ENCODE measurements around the gene RAB11FIP3. TPM values are rescaled to one million over a fixed set of nuclear protein-coding genes. Genes with fewer than 3 reads are reported as not detected.

The RAB11FIP3 gene
- total and polyA plus RNA-seq, 4 donors: 22.0 to 68.8 (median 61.9) TPM

DNA sequence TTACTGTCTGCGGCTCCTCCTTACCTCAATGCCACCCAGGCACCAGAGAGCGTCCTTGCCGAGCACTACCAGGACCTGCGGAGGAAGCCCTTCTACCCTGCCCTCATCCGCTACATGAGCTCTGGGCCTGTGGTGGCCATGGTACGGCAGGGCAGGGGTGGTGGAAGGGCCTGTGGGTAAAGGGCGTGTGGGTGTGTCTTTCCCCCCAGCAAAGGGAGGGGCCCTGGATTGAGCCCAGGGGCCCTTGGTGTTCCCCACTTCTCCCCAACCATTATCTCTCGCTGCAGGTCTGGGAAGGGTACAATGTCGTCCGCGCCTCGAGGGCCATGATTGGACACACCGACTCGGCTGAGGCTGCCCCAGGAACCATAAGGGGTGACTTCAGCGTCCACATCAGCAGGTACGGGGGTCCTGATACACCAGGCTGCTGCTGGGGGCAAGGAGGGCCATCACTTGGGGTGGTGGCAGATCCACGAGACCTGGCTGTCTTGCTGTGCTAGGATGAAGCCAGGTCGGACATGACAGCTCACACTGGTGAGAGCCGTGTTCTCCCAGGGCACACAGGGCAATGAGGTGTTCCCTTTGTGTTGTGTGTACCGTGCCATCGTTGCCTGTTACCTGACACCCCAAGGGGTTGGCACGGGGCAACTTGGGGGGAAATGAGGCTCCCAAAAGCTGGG is 26.0 kb upstream of the RAB11FIP3 start:
- Histone ChIP-seq H3K4me1 (ENCODE audit: control insufficient read depth in 1 of 2, insufficient read depth in 2 of 2, low read length in 2 of 2) (no peaks in the 10 kb centered on the region), H3K4me3 (ENCODE audit: low read length in 2 of 2) (no peak overlapping the region), H3K36me3 (ENCODE audit: control insufficient read depth in 1 of 2, insufficient read depth in 2 of 2, low read length in 1 of 2) (no peaks in the 10 kb centered on the region), H3K27ac (ENCODE audit: low read depth in 1 of 2, low read length in 2 of 2) (no peak overlapping the region), H3K27me3 (ENCODE audit: control insufficient read depth in 1 of 2, insufficient read depth in 2 of 2, low read length in 1 of 2) (no peaks in the 10 kb centered on the region), H3K9me3 (ENCODE audit: control insufficient read depth, low read length) (no peaks in the 10 kb centered on the region)
- 85% methylated on average over 22 of the region's 22 CpGs for WGBS, 2 donors
- intact Hi-C loops (cut with DNase I): loop anchor here in 1 of 2 donors (10.0 kb wide), 1 partner anchor 265 kb away; the partner anchor contains the start of gene RHOT2
- ATAC-seq (ENCODE audit: low FRiP score): no peak
- DNase-seq: no peak

- Histone ChIP-seq H3K36me3 (ENCODE audit: control insufficient read depth in 1 of 2, insufficient read depth in 2 of 2, low read length in 1 of 2) (no peaks in the 10 kb centered on the region), H3K4me3 (ENCODE audit: low read length in 2 of 2) (no peak overlapping the region), H3K9me3 (ENCODE audit: control insufficient read depth, low read length) (no peaks in the 10 kb centered on the region), H3K27me3 (ENCODE audit: control insufficient read depth in 1 of 2, insufficient read depth in 2 of 2, low read length in 1 of 2) (no peaks in the 10 kb centered on the region), H3K4me1 (ENCODE audit: control insufficient read depth in 1 of 2, insufficient read depth in 2 of 2, low read length in 2 of 2) (no peaks in the 10 kb centered on the region), H3K27ac (ENCODE audit: low read depth in 1 of 2, low read length in 2 of 2) (no peak overlapping the region)
- DNase-seq (peak in 1 of 2 donors; percentile 53), ATAC-seq (ENCODE audit: low FRiP score) (no peak)
- WGBS, 2 donors: 63 to 78% methylated on average over 10 of the region's 10 CpGs
- intact Hi-C loops (cut with DNase I): no loop called here
Observed at GRCh38 chr16:400061-400591, 25.3 kb upstream of the RAB11FIP3 start.

- no peaks in the 10 kb centered on the region for H3K9me3 ChIP-seq (ENCODE audit: control insufficient read depth, low read length)
- H3K27ac ChIP-seq (ENCODE audit: low read depth in 1 of 2, low read length in 2 of 2): peak within 1 kb of the TSS in 1 of 2 donors; percentile 8
- H3K27me3 ChIP-seq (ENCODE audit: control insufficient read depth in 1 of 2, insufficient read depth in 2 of 2, low read length in 1 of 2): no peaks in the 10 kb centered on the region
- 1% methylated on average over 59 to 91 of the region's 91 CpGs for WGBS, 2 donors
- intact Hi-C loops (cut with DNase I): no loop called here
- DNase-seq (peak; percentile 97 to 100), ATAC-seq (ENCODE audit: low FRiP score) (peak; percentile 95)
- H3K36me3 ChIP-seq (ENCODE audit: control insufficient read depth in 1 of 2, insufficient read depth in 2 of 2, low read length in 1 of 2): no peaks in the 10 kb centered on the region
- H3K4me1 ChIP-seq (ENCODE audit: control insufficient read depth in 1 of 2, insufficient read depth in 2 of 2, low read length in 2 of 2): no peaks in the 10 kb centered on the region
- H3K4me3 ChIP-seq (ENCODE audit: low read length in 2 of 2): peak within 1 kb of the TSS; percentile 15 to 58
Observed at GRCh38 chr16:401468-402348, 23.7 kb upstream of the RAB11FIP3 start, which contains the start of gene DECR2. TSS of gene DECR2 (plus strand) at chr16:401885. CDS start at chr16:401964, 79 bp downstream.

GRCh38 chr16:404971-405486 is 20.4 kb upstream of the RAB11FIP3 start:
- no peak overlapping the region for H3K4me3 ChIP-seq (ENCODE audit: low read length in 2 of 2)
- H3K36me3 ChIP-seq (ENCODE audit: control insufficient read depth in 1 of 2, insufficient read depth in 2 of 2, low read length in 1 of 2): no peaks in the 10 kb centered on the region
- no peaks in the 10 kb centered on the region for H3K27me3 ChIP-seq (ENCODE audit: control insufficient read depth in 1 of 2, insufficient read depth in 2 of 2, low read length in 1 of 2)
- no peak overlapping the region for H3K27ac ChIP-seq (ENCODE audit: low read depth in 1 of 2, low read length in 2 of 2)
- WGBS, 2 donors: 82 to 86% methylated on average over 12 of the region's 12 CpGs
- H3K9me3 ChIP-seq (ENCODE audit: control insufficient read depth, low read length): no peaks in the 10 kb centered on the region
- intact Hi-C loops (cut with DNase I): no loop called here
- no peak for ATAC-seq (ENCODE audit: low FRiP score)
- DNase-seq: no peak
- H3K4me1 ChIP-seq (ENCODE audit: control insufficient read depth in 1 of 2, insufficient read depth in 2 of 2, low read length in 2 of 2): no peaks in the 10 kb centered on the region

GRCh38 chr16:405548-406506 is 19.6 kb upstream of the RAB11FIP3 start:
- no peak for DNase-seq
- no peaks in the 10 kb centered on the region for H3K36me3 ChIP-seq (ENCODE audit: control insufficient read depth in 1 of 2, insufficient read depth in 2 of 2, low read length in 1 of 2)
- ATAC-seq (ENCODE audit: low FRiP score): no peak
- no peaks in the 10 kb centered on the region for H3K27me3 ChIP-seq (ENCODE audit: control insufficient read depth in 1 of 2, insufficient read depth in 2 of 2, low read length in 1 of 2)
- no peaks in the 10 kb centered on the region for H3K4me1 ChIP-seq (ENCODE audit: control insufficient read depth in 1 of 2, insufficient read depth in 2 of 2, low read length in 2 of 2)
- WGBS, 2 donors: 90 to 91% methylated on average over 25 to 27 of the region's 27 CpGs
- H3K9me3 ChIP-seq (ENCODE audit: control insufficient read depth, low read length): no peaks in the 10 kb centered on the region
- H3K27ac ChIP-seq (ENCODE audit: low read depth in 1 of 2, low read length in 2 of 2): no peak overlapping the region
- intact Hi-C loops (cut with DNase I): no loop called here
- H3K4me3 ChIP-seq (ENCODE audit: low read length in 2 of 2): no peak overlapping the region

- no peak overlapping the region for H3K27ac ChIP-seq (ENCODE audit: low read depth in 1 of 2, low read length in 2 of 2)
- ATAC-seq (ENCODE audit: low FRiP score) (no peak), DNase-seq (no peak)
- H3K27me3 ChIP-seq (ENCODE audit: control insufficient read depth in 1 of 2, insufficient read depth in 2 of 2, low read length in 1 of 2): no peaks in the 10 kb centered on the region
- H3K4me3 ChIP-seq (ENCODE audit: low read length in 2 of 2): no peak overlapping the region
- H3K36me3 ChIP-seq (ENCODE audit: control insufficient read depth in 1 of 2, insufficient read depth in 2 of 2, low read length in 1 of 2): no peaks in the 10 kb centered on the region
- H3K4me1 ChIP-seq (ENCODE audit: control insufficient read depth in 1 of 2, insufficient read depth in 2 of 2, low read length in 2 of 2): no peaks in the 10 kb centered on the region
- WGBS, 2 donors: 85 to 87% methylated on average over 16 of the region's 16 CpGs
- no peaks in the 10 kb centered on the region for H3K9me3 ChIP-seq (ENCODE audit: control insufficient read depth, low read length)
- intact Hi-C loops (cut with DNase I): no loop called here
Observed at GRCh38 chr16:407253-407652, 18.2 kb upstream of the RAB11FIP3 start.

DNA sequence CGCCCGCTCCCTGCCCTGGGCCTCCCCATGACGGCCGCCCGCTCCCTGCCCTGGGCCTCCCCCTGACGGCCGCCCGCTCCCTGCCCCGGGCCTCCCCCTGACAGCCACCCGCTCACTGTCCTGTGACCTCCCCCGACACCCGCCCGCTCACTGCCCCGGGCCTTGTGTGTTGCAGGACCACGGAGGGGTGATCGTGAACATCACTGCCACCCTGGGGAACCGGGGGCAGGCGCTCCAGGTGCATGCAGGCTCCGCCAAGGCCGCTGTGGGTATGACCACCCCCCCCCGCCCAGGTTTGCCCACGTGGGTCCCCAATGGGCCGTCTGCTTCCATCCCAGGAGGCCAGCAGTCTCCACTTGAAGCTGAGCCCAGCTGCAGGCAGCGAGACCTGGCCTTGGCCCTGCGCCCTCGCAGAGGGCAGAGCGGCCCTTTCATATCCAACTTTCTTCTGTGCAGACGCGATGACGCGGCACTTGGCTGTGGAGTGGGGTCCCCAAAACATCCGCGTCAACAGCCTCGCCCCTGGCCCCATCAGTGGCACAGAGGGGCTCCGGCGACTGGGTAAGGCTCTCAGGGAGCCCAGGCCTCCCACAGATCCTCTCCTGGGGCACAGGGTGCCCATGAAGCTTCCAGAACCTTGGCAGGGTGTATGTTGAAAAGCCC is 14.8 kb upstream of the RAB11FIP3 start:
- no peaks in the 10 kb centered on the region for H3K4me1 ChIP-seq (ENCODE audit: control insufficient read depth in 1 of 2, insufficient read depth in 2 of 2, low read length in 2 of 2)
- H3K27ac ChIP-seq (ENCODE audit: low read depth in 1 of 2, low read length in 2 of 2): no peak overlapping the region
- WGBS, 2 donors: 93 to 94% methylated on average over 30 to 36 of the region's 36 CpGs
- no peak overlapping the region for H3K4me3 ChIP-seq (ENCODE audit: low read length in 2 of 2)
- intact Hi-C loops (cut with DNase I): no loop called here
- ATAC-seq (ENCODE audit: low FRiP score) (peak; percentile 6), DNase-seq (no peak)
- H3K27me3 ChIP-seq (ENCODE audit: control insufficient read depth in 1 of 2, insufficient read depth in 2 of 2, low read length in 1 of 2): no peaks in the 10 kb centered on the region
- no peaks in the 10 kb centered on the region for H3K36me3 ChIP-seq (ENCODE audit: control insufficient read depth in 1 of 2, insufficient read depth in 2 of 2, low read length in 1 of 2)
- H3K9me3 ChIP-seq (ENCODE audit: control insufficient read depth, low read length): no peaks in the 10 kb centered on the region

Measured in aorta (tissue), 5 donors.